ENCODE results near the gene CATSPERZ.
A peak's percentile ranks its signal among the peaks of the same experiment; 100 is the strongest.

The CATSPERZ gene

DNA sequence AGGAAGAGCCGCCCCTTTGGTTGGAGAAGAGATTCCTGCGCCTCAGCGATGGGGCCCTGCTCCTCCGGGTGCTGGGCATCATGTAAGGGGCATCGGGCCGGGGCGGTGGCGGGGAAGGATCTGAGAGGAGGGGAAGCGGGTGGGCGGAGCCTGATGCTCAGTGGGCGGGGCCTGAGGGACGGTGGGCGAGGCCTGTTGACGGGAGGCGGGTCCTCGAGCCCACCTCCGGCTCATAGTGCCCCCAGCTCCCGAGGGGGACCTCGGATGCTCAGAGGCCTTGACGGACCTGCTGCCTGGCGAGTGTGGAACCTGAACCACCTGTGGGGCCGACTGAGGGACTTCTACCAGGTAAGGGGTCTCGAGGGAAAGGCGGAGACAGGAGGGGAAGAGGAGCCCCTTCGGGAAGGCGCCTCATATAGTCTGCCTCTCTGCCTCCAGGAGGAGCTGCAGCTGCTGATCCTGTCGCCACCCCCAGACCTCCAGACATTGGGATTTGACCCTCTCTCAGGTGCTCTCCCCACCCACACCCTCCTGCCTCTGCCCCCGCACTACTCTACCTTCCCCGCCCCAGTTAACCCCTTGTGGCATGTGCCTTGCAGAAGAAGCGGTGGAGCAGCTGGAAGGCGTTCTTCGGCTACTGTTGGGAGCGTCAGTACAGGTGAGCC lies 40.6 kb downstream of the CATSPERZ start:
- DNase-seq (ENCODE audit: low read depth) = no peak
- no peak overlapping the region for H3K4me3 ChIP-seq (ENCODE audit: low read depth, low read length)
- TF ChIP-seq, protein P1, sequence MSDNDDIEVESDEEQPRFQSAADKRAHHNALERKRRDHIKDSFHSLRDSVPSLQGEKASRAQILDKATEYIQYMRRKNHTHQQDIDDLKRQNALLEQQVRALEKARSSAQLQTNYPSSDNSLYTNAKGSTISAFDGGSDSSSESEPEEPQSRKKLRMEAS (IDR thresholded peaks at IDR 0.05; ENCODE audit: low read depth, low read length) = no peak

GRCh38 chr11:64341429-64341828 lies 41.3 kb downstream of the CATSPERZ start:
- H3K4me3 ChIP-seq (ENCODE audit: low read depth, low read length) = no peak overlapping the region
- TF ChIP-seq, protein P1 (IDR thresholded peaks at IDR 0.05; ENCODE audit: low read depth, low read length) = no peak
- TF ChIP-seq CTCF (IDR thresholded peaks at IDR 0.05; ENCODE audit: low read depth, low read length) (no peak), MYC (IDR thresholded peaks at IDR 0.05; ENCODE audit: low read depth, low read length) (no peak), POLR2A (IDR thresholded peaks at IDR 0.05; ENCODE audit: extremely low read depth, insufficient read length) (no peak)
- no peak for DNase-seq (ENCODE audit: low read depth)

DNA sequence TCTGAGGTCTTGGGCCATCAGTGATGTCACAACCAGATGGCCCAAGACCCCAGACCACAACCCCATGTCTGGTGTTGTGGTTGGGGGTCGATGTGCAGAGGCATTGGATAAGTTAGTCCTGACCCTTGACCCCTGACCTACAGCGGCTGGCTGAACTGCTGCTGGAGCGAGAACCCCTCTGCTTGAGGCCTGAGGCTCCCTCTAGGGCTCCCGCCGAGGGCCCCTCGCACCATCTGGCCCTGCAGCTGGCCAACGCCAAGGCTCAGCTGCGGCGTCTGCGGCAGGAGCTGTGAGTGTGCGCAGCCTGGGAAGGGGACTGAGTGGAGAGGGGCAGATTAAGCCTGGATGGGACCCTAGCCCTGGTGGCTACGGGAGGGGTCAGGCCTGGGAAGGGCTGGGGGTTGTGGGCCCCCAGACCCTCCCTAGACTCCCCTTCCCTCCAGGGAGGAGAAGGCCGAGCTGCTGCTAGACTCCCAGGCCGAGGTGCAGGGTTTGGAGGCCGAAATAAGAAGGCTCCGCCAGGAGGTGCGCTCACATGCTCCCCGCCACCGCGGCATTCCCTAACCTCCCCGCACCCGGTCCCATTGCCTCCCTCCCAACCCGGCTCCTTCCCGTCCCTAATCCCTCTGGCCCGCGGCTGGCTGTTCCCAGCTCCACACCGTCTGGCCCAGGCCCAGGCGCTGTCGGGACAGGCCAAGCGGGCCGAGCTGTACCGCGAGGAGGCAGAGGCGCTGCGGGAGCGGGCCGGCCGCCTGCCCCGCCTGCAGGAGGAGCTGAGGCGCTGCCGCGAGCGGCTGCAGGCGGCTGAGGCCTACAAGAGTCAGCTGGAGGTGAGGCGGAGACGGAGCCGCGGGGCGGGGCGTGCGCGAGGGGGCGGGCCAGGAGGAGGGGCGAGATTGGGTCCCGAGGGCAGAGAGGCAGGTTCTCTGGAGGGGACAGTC lies 42.0 kb downstream of the CATSPERZ start:
- DNase-seq (ENCODE audit: low read depth) = peak; percentile 67
- no peak overlapping the region for H3K4me3 ChIP-seq (ENCODE audit: low read depth, low read length)
- no peak for TF ChIP-seq MYC (IDR thresholded peaks at IDR 0.05; ENCODE audit: low read depth, low read length)
- no peak for TF ChIP-seq POLR2A (IDR thresholded peaks at IDR 0.05; ENCODE audit: extremely low read depth, insufficient read length)
- TF ChIP-seq, protein P1 (IDR thresholded peaks at IDR 0.05; ENCODE audit: low read depth, low read length) = no peak
- TF ChIP-seq CTCF (IDR thresholded peaks at IDR 0.05; ENCODE audit: low read depth, low read length) = no peak

DNA sequence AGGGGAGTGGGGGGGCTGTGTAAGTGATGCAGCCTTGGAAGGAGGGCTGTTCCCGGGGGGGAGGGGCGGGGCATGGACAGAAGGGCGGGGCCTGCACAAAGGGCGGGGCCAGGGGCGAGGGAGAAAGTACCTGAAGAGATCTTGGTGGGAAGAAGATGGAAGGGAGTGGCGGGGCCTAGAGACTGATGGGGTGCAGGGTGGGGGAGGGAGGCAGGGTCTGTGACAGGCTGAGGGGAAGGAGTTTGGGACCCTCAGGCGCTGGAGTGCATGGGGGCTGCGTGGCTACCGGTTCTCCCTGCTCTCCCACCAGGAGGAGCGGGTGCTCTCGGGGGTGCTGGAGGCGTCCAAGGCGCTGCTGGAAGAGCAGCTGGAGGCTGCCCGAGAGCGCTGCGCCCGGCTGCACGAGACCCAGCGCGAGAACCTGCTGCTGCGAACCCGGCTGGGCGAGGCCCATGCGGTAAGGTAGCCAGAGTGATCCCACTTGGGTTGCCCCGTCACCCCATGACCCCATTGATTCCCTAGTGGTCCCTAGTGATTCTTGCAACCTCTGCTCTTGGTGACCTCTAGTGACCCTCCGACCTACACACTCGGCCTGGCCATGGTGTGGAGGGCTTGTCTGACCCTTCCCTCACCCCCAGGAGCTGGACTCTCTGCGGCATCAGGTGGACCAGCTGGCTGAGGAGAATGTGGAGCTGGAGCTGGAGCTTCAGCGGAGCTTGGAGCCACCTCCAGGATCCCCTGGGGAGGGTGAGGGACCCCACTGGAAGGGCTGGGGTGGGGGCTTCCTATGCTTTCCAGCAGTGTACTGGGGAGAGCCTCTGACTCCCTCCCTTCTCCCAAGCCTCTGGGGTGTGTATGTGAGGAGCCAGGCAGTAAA lies 42.9 kb downstream of the CATSPERZ start:
- TF ChIP-seq, protein P1 (IDR thresholded peaks at IDR 0.05; ENCODE audit: low read depth, low read length) = no peak
- no peak for TF ChIP-seq MYC (IDR thresholded peaks at IDR 0.05; ENCODE audit: low read depth, low read length)
- no peak for TF ChIP-seq POLR2A (IDR thresholded peaks at IDR 0.05; ENCODE audit: extremely low read depth, insufficient read length)
- TF ChIP-seq CTCF (IDR thresholded peaks at IDR 0.05; ENCODE audit: low read depth, low read length) = no peak
- H3K4me3 ChIP-seq (ENCODE audit: low read depth, low read length) = no peak overlapping the region
- DNase-seq (ENCODE audit: low read depth) = no peak

DNA sequence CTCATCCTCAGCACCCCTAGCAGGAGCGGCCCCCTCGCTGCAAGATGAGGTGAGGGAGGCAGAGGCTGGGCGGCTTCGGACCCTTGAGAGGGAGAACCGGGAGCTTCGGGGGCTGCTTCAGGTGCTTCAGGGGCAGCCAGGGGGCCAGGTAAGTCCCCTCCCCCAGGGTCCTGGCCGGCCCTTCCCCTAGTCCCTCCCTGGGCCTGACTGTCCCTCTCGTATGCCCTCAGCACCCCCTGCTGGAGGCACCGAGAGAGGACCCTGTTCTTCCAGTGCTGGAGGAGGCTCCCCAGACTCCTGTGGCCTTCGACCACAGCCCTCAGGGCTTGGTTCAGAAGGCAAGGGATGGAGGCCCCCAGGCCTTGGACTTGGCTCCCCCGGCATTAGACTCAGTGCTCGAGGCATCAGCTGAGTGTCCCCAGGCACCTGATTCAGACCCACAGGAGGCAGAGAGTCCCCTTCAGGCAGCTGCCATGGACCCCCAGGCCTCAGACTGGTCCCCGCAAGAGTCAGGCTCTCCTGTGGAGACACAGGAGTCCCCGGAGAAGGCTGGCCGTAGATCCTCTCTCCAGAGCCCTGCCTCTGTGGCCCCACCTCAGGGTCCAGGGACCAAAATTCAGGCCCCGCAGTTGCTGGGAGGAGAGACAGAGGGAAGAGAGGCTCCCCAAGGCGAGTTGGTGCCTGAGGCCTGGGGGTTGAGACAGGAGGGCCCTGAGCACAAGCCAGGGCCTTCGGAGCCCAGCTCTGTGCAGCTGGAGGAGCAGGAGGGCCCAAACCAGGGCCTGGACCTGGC lies 43.8 kb downstream of the CATSPERZ start:
- H3K4me3 ChIP-seq (ENCODE audit: low read depth, low read length) = no peak overlapping the region
- TF ChIP-seq CTCF (IDR thresholded peaks at IDR 0.05; ENCODE audit: low read depth, low read length) = peak; percentile 59
- no peak for TF ChIP-seq POLR2A (IDR thresholded peaks at IDR 0.05; ENCODE audit: extremely low read depth, insufficient read length)
- TF ChIP-seq, protein P1 (IDR thresholded peaks at IDR 0.05; ENCODE audit: low read depth, low read length) = no peak
- no peak for TF ChIP-seq MYC (IDR thresholded peaks at IDR 0.05; ENCODE audit: low read depth, low read length)
- DNase-seq (ENCODE audit: low read depth) = peak; percentile 67
